TTC549 (cell line): ENCODE results near the gene IL15.
"Not testable (repeated sequence)": the region's sequence is repeated elsewhere in the genome, so short reads cannot be mapped to it uniquely, and the experiment has no call there.

Experiments
- FAIRE-seq: peaks from 2 replicates; lab custom pipeline; 2012; peaks lifted over from hg19 to GRCh38; lab: Jason Lieb, UNC

Gene IL15

DNA sequence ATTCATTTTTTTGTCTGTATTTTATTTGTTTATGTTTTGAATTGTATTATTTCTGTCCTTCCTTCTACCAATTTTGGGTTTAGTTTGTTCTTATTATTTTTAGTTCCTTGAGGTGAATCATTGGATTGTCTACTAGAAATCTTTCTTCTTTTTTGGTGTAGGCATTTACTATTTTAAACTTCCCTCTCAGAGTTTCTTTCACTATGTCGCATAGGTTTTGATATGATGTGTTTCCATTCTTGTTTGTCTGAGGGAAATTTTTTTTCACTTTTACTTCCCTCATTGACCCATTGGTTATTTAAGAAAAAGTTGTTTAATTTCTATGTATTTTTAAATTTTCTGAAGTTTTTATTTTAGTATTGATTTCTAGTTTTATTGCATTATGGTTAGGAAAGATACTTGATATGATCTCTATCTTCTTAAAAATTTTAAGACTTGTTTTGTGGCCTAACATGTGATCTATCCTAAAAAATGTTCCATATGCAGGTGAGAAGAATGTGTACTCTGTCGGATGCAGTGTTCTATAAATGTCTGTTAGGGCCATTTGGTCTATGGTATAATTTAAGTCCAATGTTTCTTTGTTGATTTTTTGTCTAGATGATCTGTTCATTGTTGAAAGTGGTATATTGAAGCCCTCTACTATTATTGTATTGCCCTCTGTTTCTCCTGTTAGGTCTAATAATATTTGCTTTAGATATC is 68.8 kb downstream of the IL15 start:
- FAIRE-seq = no peak

DNA sequence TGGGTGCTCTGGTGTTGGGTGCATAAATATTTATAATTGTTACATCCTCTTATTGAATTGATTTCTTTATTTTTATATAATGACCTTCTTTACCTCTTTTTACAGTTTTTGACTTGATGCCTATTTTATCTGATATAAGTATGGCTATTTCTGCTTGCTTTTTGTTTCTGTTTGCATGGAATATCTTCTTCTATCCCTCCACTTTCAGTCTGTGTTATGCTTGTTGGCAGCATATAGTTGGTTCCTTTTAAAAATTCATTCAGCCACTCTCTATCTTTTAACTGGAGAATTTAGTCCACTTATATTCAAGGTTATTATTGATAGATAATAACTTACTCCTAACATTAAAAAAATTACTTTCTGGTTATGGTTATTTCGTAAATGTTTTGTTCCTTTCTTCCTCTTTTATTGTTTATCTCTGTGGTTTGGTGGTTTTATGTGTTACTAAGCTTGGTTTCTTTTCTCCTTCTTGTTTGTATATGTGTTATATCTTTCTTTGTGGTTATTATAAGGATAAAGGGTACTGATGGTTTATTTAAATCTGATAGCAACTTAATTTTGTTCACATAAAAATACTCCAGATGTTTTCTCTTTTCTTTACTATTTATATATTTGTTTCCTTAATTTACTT is 69.5 kb downstream of the IL15 start:
- FAIRE-seq = no peak

DNA sequence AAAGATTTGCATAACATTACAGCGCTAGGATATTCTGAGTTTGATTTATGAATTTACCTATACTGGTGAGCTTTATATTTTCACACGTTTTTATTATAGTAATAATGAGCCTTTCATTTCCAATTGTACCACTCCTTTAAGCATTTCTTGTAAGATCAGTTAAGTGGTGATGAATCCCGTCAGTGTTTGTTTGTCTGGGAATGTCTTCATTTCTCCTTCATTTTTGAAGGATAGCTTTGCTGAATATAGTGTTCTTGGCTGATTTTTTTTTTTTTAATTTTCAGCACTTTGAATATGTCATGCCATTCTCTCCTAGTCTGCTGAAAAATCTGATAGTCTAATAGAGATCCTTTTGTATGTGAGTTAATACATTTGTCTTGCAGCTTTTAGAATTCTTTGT is 70.1 kb downstream of the IL15 start:
- no peak for FAIRE-seq

DNA sequence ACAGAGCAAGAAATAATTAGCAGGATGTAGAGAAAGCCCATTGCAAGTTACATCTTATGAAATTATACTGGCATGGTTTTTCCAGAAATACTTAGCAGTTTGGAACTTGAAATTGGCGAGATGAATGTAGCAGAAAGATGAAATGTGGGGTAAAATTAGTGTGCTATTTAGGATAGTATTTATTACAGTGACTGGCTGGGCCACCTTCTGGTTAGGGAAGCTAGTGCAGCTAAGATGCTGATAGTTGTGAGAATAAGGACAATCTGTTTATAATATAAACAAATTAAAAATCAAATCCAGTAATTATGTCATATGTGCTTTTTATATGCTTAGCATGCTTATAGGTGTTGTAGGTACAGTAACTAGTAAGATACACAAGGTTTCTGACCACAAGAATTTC is 74.8 kb downstream of the IL15 start:
- no peak for FAIRE-seq

DNA sequence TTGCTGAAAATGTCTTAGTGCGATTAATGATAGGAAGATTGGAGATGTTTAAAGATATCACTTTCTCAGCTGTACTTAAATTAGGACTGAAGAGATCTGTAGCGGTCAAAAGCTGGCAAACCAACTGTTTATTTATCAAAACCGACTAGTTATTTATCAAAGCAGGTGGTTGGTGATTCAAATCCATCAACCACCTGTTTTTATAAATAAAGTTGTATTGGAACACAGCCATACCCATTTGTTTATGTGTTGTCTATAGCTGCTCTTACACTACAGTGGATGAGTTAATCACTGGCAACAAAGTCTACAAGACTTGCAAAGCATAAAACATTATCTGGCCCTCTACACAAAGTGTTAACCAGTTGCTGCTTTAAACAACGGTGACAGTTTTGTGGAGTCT is 76.8 kb downstream of the IL15 start:
- FAIRE-seq = no peak

DNA sequence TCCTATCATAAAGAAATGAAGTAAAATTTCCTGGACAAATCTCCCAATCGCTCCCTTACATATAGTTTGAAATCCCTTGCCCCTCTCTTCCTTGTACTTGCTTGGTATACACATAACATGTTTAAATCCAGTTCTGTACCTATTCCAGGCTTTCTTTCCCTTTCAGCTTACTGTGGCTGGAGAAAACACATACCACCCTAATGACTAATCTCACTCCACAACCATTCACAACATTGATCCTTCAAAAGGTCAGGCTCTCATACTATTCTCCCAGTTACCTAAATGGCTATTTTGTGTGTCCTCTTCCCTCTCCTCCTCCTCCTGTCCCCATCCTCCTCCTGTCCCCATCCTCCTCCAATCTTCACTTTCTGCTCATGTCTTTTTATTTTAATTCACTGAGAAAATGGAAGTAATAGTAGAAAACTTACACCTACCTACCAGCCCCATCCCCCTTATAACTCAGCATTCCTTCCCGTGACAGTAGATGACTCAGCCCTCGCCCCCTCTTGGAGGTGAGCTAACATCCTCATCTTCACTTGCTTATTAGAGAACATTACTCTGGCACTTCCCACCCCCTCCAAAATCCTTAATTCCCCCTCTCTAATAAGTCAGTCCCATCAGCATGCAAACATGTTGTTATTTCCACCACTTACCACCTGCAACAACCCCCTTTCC is 77.5 kb downstream of the IL15 start:
- no peak for FAIRE-seq

DNA sequence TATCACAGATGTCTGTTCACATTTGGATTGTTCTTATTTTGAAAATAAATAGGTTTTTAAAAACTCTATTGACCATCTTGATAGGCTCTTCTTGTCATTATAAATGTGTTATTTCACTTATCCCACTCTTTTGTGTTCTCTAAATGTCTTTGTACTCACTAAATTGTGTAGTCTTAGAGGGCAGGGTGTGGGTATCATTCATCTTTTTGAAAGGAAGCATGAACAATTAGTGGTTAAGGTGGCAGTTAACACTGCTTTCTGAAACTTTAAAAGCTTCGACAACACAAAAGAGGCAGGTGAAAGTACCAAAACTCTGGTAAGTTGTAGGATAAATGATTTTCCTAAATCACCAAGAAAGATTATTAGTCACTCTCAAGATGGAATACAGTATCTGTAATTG is 83.2 kb downstream of the IL15 start:
- no peak for FAIRE-seq

DNA sequence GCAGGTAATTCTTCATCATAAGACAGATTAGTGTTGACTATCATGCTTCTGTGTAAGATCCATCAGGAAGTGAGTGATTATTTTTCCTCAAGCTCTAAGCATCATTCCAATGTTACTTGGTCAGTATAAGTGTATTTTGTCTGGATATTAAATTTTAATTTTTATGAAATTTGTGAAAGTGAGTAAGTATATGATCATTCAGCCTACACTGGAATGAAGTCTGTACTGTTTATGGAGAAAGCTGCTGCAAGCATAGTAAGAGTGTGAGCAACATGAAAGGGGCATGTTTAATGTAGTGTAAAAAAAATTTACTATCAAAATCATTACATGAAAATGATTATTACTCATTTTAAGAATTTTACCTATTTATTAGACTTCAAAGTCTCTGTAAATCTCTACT is 84.8 kb downstream of the IL15 start:
- no peak for FAIRE-seq

DNA sequence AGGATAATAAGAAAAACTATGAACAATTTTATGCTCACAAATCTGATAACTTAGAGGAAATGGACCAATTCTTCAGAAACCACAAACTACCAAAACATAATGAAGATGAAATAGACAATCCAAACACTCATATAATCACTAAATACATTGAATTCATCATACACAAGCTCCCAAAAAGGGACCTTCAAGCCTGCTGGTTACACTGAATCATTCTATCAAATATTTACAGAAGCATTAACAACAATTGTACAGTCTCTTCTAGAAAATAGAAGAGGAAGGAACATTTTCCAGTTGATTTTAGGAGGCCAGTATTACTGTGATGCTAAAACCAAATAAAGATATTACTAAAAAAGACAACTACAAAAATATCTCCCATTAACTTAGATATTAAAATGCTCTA is 88.3 kb downstream of the IL15 start:
- FAIRE-seq = no peak

DNA sequence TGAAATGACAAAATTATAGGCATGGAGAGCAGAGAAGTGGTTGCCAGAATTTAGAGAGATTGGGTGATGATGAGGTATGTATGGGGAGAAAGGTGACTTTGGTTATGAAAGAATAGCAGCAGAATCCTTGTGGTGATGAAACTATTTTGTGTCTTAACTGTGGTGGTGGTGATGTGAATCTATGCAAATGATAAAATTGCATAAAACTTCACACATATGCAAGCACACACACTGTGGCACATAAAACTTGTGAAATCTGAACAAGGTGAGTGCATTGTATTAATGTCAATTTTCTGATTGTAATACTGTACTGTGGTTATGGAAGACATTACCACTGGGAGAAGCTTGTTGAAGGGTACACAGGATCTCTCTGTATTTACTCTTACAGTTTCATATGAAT is 91.0 kb downstream of the IL15 start:
- no peak for FAIRE-seq

DNA sequence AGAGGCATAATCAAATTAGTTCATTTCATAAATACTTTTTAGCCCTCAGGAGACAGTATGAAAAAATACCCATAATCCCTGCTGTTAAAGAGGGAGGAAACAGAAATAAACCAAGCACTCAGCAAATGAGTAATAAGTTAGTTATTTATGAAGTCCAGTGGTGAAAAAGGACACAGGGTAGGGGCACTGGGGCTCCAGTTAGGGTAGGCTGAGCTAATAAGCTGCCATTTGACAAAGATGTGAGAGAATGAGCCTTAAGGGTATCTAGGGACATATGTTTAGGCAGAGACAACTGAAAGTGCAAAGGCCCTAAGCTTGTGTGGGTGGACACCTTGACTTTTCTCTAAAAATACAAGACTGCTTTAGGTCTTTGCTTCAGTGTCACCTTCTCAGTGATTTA is 94.4 kb downstream of the IL15 start:
- FAIRE-seq = no peak

DNA sequence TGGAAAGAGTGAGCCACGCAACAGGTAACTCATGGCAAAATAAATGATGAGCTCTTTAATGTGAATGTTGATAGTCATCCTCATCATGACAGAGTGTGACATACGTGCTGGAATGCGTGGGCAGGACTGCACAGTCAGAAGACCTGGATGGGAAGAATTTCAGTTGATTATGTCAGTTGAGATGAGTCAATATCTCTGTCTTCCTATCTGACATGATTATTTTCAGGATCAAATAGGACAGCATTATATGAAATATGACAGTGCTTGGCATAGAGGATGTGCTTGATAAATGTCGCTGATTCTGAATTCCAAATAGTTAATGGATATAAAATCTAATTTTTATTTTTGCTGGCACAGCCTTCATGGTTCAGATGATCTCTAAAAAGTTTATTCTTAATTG is 95.1 kb downstream of the IL15 start:
- no peak for FAIRE-seq

DNA sequence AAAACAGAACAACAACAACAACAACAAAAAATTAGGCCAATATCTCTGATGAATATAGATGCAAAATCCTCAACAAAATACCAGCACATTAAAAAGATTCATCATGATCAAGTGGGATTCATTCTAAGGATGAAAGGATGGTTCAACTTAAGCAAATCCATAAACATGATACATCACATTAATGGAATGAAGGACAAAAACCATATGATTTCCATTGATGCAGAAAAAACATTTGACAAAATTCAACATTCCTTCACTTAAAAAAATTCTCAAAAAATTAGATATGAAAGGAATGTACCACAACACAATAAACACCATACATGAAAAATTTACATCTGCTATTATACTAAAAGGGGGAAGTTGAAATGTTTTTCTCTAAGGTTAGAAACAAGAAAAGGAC is 103.3 kb downstream of the IL15 start:
- no peak for FAIRE-seq

DNA sequence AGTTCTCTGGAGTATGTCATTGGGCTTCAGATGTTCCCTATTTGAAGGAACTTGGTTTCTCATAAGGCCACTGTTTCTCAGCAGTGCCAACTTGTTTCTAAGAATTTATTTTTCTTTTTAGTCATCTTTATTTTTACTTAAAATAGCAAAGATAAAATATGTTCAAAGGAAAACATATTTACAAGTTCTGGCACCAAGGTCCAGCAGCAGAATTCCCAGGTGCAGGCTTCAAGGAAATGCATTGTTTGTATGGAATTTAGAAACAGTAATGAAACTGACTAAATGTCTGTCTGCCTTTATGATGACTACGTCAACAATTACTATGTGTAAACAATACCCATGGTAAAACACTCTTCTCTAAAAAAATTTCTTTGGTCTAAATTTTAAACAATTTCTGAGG is 109.6 kb downstream of the IL15 start:
- no peak for FAIRE-seq

DNA sequence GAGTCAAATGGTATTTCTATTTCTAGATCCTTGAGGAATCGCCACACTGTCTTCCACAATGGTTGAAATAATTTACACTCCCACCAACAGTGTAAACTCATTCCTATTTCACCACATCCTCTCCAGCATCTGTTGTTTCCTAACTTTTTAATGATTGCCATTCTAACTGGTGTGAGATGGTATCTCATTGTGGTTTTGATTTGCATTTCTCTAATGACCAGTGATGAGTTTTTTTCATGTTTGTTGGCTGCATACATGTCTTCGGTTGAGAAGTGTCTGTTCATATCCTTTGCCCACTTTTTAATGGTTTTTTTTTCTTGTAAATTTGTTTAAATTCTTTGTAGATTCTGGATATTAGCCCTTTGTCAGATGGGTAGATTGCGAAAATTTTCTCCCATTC is 115.4 kb downstream of the IL15 start:
- not testable (repeated sequence) for FAIRE-seq

DNA sequence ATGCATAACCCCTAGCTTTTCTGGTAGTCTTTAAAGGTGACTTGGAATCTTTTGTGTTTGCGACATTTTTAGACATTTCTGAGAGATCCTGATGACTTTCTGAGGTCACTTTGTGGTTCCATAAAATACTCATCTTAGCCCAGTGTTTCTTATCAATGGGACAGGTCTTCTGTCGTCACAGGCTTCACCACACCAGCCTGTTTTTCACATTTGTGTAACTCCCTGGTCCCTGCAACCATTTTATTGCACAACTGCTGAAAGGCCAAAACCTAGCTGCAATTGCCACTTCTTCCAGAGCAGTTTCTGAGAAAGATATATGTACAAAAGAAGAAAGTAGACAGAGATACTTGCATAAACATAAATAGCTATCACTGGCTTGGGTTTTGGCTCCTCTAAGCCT is 120.9 kb downstream of the IL15 start:
- no peak for FAIRE-seq

DNA sequence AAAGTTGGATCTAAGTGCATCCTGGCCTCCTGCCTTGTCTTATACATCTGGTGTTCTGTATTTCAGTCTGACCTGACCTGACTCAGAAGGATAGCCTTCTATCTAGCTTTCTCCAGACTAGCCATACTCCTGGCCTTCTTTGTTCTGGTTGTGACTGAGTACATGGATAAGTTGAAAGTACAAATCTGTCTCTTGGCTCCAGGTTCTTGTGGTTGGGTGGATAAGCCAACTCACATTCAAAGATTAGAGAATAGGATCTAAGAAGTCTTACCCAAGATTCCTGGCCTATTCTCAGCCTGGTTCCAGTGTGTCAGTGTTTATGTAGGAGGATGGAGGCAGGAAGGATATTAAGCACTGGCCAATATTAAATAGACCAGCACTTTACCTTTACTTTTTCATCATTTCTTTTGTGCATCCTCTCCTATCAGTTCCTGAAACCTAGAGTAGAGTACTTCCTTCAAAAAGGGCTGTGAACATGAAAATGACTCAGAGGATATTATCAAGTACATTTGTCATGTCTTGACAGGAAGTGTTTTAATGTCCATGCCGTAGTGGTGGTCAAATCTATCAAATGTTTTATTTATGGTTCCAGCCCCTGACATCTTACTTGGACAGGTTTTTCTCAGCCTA is 123.5 kb downstream of the IL15 start:
- no peak for FAIRE-seq

DNA sequence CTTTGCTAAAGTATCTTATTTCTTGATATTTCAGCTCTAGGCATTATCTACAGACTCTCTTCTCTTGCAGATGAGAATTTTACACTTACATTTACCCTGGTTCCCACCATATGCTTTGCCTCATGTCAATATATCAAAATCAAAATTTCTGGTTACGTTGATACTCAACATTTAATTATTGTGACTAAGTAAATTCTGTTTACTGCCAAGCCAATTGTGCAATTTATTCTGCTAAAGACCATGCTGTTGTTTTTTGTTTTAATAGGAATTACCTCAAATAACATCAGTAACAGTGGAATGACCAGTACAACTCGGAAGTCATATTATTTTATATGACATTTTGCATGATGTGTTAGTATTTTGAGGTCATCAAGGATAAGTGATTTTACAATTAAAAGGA is 125.5 kb downstream of the IL15 start:
- no peak for FAIRE-seq

DNA sequence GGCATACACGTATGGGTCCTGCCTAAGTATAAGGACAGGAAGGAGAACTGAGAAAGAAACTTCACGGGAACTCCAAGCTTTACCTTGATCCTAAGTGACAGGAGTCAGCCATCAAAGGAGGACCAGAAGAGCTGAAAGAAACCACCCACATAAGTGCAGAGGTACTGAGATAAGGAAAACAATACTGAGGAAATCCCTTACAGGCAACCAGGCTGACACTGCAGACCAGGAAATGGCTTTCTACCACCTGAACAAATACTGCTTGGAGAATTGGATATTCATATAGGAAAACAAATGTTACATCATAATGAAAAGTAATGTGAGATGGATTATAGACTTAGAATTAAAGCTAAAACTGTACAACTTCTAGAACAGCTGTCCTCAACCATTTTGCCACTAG is 127.0 kb downstream of the IL15 start:
- no peak for FAIRE-seq

DNA sequence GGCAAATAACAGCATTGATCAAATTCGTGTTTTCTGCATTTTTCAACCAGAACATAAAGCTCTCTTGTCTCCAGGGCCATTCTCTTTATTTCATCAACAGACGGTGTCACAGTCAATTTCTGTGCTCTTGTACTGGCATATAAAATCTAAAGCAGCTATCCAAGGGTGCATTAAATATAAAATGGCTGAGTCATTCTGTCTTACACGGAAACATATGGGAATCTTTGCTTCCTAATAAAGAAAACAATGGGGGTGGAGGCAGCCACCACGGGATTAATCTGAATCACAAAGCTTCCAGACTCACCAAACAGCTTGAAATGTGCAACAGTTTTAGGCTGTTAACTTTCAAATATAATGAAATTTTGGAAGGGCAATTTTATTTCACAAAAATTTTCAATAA is 132.6 kb downstream of the IL15 start:
- no peak for FAIRE-seq

DNA sequence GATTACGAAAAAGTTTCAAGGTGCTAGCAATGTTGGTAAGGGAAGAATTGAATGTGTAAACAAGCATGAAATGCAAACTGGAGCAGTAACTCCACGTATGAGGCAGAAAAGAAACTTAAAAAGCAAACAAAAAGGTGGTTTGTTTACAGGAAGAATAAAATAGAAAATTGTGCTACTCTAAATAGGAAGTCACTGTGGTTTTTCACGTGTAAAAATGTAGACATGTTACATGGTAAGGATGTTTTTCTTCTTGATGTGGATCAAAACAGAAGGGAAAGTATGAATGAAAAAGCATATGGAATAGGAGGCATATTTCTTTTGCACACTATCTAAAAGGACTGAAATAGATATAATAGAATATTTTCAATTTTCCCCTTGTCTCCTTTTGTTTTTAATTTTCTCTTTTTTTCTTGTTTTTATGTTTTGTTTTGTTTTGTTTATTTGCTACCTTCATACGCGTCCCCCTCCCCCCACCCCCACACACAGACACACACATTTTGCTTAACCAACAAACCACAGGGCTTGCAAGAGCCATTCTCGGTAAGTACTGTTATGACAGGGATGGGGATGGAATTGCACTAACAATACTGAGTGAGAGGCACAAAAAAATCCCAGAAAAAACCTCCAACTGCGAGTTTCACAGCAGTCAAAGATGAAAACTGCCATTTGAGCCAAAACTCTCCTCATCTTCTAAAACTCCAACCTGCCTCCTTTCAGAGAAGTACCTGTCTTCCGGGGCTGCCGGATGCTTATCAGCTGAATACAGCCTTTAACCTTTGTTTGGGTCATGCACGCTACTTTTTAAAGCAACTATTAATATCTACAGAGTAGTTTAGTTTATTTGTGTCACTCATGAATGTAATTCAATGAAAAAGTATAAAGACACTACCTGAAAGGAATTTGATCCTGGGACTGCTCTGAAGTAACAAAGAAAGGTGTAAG is 135.8 kb downstream of the IL15 start:
- no peak for FAIRE-seq

DNA sequence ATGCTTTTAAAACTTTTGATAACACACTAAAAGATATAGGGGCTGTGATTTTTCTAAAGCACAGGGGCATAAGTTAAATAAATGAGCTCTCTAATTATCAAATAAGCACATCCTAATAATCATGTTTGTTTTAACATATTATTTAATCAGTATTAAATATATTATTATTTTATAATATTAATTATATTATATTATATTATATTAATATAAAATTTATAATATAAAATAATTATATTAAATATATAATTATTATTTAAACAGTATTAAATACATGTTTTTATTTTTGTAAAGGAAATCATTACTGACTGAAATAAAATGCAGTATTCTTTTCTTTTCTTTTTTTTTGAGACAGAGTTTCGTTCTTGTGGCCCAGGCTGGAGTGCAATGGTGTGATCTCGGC is 136.5 kb downstream of the IL15 start:
- FAIRE-seq = peak; percentile 89
